HG03469 (cell line): ENCODE measurements around the gene DDX28.
"Not testable (repeated sequence)": the region's sequence is repeated elsewhere in the genome, so short reads cannot be mapped to it uniquely, and the experiment has no call there.

Source experiments
- ATAC-seq: cut with Tn5 transposase; IDR thresholded peaks from one replicate; pipeline ENCODE4 v1.9.1; 2021; ENCODE audit warnings: mild to moderate bottlenecking, moderate library complexity, moderate number of reproducible peaks; ENCODE audit not compliant: unreplicated experiment

DDX28 gene

DNA sequence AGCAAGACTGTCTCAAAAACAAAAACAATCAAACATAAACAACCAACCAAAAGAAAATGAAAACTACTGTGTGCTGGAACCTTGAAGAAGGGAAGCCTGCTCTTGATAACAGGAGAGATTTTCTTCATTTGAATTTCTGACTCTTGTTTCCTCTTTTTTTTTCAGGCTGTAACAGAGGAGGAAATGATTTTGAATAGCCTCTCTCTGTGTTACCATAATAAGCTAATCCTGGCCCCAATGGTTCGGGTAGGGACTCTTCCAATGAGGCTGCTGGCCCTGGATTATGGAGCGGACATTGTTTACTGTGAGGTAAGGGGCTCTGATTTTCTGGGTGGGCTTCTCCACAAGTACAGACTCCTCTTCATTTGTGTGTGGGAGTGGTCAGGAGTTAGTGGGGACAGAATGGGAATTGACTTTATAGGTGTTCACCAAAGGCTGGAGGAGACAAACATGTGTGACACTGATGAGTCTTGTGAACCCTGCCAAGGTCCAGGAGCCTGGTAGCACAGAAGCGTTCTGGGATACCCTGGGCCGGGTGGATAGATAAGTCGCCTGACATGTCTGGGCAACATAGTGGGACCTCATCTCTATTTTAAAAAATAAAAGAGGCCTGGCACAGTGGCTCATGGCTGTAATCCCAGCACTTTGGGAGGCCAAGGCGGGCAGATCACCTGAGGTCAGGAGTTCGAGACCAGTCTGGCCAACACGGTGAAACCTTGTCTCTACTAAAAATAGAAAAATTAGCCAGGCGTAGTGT, 15.0 kb upstream of the DDX28 start:
- no peak for ATAC-seq

DNA sequence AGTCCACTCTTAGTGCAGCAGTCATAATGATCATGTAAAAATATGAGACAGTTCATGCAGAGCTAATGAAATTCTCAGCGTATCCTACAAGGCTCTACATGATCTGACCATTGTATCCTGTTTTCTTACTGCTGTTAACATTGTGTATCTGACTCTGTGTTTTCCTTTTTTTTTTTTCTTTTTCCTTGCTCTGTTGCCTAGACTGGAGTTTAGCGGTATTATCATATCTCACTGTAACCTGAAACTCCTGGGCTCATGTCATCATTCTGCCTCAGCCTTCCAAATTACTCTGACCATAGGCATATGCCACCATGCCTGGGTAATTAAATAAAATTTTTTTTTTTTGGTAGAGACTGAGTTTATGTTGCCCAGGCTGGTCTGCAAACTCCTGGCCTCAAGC, 12.2 kb upstream of the DDX28 start:
- ATAC-seq: no peak

DNA sequence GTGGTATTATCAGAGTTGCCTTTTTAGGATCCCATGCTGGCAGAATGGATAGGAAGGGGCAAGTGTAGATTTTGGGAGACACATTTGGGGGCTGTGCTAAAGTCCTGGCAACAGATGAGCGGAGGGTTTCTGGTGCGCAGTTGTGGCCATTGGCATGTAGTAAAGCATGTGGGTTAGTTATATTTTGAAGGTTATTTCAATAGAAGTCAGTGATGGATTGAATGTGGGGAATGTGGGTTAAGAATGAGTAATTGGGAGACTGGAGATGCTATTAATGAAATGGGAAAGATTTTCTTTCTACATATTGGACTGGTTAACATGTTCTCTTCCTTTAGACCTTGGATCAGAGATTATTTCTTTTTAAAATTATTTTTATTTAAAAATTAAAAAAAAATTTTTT, 10.1 kb upstream of the DDX28 start:
- ATAC-seq: no peak

DNA sequence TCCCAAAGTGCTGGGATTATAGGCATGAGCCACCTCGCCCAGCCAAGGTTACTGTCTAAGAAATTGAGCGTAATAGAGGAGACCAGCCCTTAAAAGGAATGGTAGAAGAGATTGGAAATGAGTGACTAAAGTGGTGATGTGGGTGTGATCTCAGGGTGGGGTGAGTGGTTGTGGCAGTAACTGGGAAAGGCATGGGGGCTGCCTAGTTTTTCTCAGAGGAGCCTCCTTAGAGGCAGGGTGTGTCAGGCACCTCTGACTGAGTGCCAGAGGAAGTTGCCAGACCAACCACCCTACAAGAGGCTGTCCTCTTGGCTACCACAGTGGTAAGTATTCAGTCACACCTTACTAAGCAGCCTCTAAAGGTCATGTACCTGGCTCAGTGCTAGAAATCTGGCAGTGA, 8.9 kb upstream of the DDX28 start:
- no peak for ATAC-seq

DNA sequence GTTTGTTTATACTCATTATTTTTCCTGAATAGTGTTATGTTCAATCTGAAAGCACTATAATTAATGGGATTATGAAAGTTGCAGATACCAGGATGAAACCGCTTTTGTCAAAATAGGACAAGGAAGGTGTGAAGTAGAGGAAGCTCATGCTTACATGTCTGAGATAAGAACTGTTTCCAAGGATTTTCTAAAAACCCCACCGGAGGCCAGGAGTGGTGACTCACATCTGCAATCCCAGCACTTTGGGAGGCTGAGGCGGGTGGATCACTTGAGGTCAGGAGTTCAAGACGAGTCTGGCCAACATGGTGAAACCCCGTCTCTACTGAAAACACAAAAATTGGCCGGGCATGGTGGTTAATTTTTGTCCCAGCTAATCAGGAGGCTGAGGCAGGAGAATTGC, 7.1 kb upstream of the DDX28 start:
- ATAC-seq: not testable (repeated sequence)

DNA sequence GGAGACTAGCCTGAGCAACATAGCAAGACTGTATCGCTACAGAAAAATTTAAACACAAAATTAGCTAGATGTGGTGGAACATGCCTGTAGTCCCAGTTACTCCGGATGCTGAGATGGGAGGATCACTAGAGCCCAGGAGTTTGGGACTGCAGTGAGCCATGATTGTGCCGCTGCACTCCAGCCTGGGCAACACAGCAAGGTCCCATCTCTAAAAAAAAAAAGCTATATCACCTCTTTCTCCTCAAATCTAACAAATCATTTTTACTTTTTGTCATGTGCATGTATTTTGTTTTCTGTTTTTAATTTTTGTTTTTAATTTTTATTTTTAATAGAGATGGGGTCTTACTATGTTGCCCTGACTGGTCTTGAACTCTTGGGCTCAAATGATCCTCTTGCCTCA, 6.0 kb upstream of the DDX28 start:
- no peak for ATAC-seq

DNA sequence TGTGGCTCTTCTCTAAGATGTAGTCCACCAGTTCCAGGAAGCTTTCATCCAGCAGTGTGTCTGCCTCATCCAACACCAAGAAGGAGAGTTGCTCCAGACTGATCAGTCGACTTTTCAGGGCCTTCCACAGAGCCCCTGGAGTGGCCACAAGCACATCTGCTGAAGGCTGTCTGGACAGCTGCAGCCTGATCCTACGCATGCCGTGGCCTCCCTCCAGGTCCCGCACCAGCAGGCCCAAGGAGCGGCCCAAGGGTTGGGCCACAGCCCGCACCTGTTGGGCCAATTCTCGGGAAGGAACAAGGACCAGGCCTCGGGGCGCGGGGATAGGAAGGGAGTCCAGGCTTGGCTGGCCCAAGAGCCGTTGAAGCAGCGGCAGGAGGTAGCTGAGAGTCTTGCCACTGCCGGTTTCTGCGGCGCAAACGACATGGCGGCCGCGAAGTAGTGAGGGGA, 729 bp downstream of the DDX28 start:
- no peak for ATAC-seq

DNA sequence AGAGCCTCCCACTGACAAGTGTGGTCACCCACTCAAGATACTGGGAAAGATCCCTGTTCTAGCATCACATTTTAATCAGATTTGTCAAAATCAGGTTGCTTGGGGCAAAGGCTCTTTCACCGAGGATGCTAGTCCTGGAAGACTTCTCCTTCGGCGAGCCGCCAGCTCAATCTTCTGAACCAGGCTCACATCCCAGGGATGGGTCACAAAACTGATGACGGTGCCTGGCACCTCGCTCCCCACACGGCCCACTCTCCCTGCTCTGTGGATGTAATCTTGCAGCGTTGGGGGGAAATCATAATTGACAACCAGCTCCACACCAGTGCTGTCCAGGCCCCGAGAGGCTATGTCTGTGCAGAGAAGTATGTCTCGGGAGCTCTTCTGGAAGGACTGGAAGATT, 1.5 kb downstream of the DDX28 start:
- no peak for ATAC-seq

DNA sequence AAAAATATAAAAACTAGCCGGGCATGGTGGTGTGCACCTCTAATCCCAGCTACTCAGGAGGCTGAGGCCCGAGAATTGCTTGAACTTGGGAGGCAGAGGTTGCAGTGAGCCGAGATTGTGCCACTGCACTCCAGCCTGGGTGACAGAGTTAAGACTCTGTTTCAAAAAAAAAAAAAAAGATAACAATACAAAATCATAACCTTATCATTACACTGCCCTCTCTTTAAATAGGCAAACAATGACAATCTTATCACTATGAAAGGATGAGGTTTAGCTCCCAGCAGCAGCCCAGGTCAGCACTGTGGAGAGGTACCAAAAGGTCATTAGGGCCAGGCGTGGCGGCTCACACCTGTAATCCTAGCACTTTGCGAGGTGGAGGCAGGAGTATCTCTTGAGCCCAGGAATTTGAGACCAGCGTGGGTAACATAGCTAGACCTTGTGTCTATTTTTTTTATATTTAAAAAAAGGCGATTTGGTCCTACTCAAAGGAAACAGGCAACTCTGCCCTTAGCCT, 3.8 kb downstream of the DDX28 start:
- no peak for ATAC-seq

DNA sequence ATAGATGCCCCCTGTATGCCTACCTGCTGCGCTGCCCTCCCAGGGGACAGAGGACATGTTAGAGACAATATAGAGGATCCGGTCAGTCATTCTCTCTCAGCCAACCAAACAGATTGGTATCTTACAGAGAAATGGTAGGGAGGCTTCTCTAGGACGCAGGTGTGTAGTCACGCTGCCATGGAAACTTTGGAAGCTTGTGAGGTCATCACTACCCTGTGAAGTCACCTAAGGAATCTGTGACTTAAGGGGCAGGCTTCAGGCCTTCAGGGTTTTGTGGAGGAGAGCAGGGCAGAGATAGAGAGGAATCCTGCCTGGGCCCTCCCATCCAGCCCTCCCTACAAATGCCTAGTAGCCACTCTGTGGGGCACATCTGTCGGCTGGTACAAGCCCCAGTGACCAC, 7.4 kb downstream of the DDX28 start, which contains the start of gene DPEP2NB:
TSS of gene DPEP2NB (minus strand) at position 231 of the 400 bp plus-strand sequence. CDS start at position 90, 141 bp downstream.
- ATAC-seq: no peak

DNA sequence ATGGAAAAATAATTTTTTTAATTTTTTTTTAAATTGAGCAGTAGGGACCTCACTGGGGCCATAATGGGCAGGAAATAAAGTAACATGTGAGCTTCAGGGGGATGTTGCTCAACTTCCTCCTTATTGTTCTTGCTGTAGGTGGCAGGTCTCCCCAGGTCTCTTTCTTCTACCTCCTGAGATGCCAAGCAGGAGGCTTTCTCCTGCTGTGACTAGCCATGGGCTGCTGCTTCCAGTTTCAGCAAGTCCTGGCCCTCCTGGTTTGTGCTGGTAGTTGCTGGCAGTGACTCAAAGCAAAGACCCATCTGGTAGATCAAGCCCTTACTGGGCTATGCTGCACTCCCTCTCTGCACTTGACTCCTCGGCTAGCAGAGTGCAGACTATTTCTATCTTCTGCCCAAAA, 9.6 kb downstream of the DDX28 start:
- ATAC-seq: no peak

DNA sequence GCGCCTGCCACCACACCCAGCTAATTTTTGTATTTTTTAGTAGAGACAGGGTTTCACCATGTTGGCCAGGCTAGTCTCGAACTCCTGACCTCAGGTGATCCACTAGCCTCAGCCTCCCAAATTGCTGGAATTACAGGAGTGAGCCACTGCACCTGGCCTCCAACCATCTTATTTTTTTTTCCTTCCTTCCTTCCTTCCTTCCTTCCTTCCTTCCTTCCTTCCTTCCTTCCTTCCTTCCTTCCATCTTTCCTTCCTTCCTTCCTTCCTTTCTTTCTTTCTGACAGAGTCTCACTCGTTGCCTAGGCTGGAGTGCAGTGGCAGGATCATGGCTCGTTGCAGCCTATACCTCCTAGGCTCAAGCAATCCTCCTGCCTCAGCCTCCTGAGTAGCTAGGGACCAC, 13.2 kb downstream of the DDX28 start:
- not testable (repeated sequence) for ATAC-seq

DNA sequence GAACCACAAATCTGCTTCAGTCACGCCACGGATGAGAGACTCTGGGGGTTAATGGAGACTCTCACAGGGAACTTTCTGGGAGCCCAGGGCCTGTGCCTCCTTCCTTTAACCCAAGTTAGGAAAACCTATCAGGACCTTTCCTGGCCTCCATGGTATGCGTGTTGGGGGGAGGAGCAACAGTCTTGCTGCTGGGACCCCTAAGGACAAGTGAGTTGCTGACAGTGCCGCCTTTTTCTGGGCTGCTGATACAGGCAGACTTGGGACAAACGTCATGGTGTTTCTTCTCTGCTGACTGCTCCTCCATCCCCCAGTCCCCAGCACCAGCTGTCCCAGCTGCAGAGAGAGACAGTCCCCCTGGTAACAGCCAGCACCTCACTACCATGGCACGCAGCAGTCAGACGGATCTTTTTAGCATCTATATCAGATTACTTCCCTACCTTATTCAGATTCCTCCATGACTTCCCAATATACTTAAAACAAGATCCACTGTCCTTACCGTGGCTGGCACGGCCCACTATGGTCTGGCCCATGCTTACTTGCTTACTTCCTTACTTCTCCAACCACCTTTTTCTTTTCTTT, 13.8 kb downstream of the DDX28 start:
- no peak for ATAC-seq

DNA sequence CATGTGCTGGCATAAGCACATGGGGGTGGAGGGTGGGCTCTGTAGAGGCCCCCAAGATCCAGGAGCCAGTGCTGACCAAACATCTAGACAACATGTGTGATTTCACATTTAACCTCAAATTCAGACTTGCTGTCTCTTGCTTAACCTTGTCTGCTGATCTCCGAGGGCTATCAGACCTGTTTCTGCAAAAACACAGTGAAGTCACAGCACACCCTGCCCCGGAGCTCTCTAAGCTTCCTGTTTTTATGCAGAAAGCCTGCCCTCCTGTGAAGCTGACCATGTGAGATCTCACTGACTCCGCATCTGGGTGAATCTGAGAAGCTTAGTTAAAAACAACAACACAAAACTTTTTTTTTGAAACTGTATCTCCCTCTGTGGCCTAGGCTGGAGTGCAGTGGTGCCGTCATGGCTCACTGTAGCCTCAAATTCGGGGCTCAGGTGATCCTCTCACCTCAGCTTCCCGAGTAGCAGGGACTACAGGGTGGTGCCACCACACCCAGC, 17.2 kb downstream of the DDX28 start:
- ATAC-seq: no peak

DNA sequence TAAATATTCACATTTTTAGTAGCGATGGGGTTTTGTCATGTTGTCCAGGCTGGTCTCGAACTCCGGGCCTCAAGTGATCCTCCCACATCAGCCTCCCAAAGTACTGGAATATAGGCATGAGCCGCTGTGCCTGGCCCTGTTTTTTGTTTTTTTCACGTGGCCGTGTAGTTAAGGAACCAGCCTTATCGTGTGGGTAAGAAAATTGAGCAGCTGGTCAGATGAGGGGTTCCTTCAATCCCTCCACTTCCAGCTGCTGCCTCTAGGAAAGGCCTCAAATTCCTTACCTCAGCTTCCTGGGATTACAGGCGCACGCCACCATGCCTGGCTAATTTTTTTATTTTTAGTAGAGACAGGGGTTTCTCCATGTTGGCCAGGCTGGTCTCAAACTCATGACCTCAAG, 17.8 kb downstream of the DDX28 start:
- no peak for ATAC-seq

DNA sequence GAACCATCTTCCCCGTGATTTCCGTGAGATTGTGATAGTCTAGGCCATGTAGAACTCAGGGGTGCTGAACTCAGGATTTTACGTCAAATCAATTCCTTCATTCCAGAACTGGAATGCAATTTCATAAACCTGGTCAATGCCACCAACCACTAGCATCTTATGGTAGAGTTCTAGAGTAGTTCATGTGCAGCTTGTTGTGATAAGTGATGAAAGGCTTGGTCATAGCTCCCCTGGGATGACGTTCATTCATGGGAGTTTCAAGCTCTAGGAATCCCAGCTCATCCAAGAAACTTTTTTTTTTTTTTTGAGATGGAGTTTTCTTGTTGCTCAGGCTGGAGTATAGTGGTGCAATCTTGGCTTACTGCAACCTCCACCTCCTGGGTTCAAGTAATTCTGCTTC, 20.0 kb downstream of the DDX28 start:
- no peak for ATAC-seq

DNA sequence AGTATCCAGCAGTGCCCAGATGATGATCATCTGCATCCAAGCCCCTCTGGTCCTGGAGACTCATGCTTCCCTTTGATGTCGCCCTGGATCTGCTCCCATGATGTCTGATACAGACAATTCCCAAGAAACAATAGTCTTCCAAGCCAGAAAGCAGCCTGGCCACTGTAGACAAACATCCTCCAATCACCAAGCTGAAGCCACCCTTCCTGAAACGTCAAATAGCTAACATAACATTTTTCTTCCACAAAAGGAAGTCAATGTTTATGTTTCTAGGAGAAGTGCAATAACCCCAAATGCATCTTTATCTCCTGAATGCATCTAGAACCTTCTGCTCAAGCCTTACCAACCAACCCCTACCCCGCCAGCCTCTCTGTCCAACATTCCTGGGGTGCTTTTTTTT, 22.6 kb downstream of the DDX28 start:
- ATAC-seq: no peak

DNA sequence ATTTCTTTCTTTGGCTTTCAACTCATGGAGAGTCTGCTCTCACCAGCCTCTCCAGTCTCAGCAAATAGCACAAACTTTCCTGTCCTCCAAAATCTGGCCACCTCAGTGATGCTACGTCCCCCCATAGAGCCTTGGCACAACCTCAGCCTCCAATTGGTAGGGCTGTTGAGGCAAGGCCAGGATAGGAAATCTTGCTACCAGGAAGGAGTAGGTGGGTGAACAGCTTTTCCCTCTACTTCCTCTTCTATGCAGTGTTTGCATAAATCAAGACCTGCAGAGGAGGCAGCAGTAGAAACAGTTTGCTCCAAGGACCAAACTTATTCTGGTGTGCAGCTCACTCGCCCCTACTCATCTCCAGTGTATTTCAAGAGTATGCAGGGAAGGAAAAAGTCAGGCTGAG, 23.0 kb downstream of the DDX28 start:
- no peak for ATAC-seq

DNA sequence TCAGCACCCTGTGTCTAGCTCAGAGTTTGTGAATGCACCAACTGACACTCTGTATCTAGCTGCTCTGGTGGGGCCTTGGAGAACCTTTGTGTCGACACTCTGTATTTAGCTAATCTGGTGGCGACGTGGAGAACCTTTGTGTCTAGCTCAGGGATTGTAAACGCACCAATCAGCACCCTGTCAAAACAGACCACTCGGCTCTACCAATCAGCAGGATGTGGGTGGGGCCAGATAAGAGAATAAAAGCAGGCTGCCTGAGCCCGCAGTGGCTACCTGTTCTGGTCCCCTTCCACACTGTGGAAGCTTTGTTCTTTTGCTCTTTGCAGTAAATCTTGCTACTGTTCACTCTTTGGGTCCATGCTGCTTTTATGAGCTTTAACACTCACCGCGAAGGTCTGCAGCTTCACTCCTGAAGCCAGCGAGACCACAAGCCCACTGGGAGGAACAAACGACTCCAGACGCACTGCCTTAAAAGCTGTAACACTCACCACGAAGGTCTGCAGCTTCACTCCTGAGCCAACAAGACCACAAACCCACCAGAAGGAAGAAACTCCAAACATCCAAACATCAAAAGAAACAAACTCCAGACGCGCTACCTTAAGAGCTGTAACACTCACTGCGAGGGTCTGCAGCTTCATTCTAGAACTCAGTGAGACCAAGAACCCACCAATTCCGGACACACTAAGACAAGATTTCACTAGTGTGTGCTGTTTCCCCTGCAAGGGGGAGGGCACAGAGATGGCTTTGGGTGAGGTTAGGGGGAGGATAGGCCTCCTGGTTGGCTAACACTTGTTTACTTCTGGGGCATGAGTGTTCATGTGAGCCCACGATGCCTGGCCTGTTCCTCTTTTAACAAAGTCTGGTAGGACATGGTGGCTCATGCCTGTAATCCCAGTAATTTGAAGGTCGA, 24.0 kb downstream of the DDX28 start, which contains the start of gene DPEP2:
TSS of gene DPEP2 (minus strand) at position 706 of the 910 bp plus-strand sequence. CDS start 6,272 bp downstream, outside the sequence.
- not testable (repeated sequence) for ATAC-seq

DNA sequence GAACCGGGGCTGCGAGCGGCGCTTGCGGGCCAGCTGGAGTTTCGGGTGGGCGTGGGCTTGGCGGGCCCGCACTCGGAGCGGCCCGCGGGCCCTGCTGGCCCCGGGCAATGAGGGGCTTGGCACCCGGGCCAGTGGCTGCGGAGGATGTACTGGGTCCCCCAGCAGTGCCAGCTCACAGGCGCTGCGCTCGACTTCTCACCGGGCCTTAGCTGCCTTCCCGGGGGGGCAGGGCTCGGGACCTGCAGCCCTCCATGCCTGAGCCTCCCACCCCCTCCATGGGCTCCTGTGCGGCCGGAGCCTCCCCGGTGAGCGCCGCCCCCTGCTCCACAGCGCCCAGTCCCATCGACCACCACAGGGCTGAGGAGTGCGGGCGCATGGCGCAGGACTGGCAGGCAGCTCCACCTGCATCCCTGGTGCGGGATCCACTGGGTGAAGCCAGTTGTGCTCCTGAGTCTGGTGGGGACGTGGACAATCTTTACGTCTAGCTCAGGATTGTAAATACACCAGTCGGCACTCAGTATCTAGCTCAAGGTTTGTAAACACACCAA, 24.7 kb downstream of the DDX28 start:
- not testable (repeated sequence) for ATAC-seq

DNA sequence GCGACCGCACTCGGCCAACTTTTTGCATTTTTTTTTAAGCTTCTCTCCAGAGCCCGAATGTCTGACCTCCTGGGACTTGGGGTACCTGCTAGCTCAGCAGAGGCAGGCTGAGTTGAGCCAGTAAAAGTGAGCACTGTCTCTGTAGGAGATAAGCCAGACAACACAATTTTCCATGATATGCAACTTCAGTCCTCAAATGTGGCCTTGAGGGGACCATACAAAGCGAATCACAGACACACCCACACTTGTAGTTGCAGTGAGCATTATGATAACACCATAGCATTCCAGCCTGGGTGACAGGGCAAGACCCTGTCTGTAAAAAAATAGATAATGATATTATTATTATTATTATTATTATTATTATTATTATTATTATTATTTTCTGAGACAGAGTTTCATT, 26.4 kb downstream of the DDX28 start:
- no peak for ATAC-seq
